Mesenchymal stem cell (in vitro differentiated cells and primary cell): ENCODE data around the gene RFC2.

ENCODE experiments used
- DNase-seq: peaks from one replicate; pipeline ENCODE4 v3.0.0-alpha.2; 2013
- H2AFZ ChIP-seq: one replicate; pipeline ENCODE4 v1.6.1; 2013; ENCODE audit warnings: low read depth, mild to moderate bottlenecking, control low read depth, inconsistent platforms, low read length, moderate library complexity
- H2AK5ac ChIP-seq: 2 replicates; pipeline ENCODE4 v1.6.1; 2013; ENCODE audit warnings: low read length, moderate library complexity, mild to moderate bottlenecking, inconsistent platforms; ENCODE audit not compliant: severe bottlenecking
- H2BK120ac ChIP-seq: one replicate; pipeline ENCODE4 v1.6.1; 2013; ENCODE audit warnings: low read depth, mild to moderate bottlenecking, inconsistent platforms, low read length, moderate library complexity
- H2BK12ac ChIP-seq, 2 experiments: one replicate each; pipeline ENCODE4 v1.6.1; 2013; ENCODE audit warnings: inconsistent platforms in 2 of 2, low read length in 2 of 2, mild to moderate bottlenecking in 2 of 2, moderate library complexity in 2 of 2, control low read depth in 1 of 2
- H2BK15ac ChIP-seq: one replicate; pipeline ENCODE4 v1.6.1; 2013; ENCODE audit warnings: mild to moderate bottlenecking, low read depth, inconsistent platforms; ENCODE audit not compliant: poor library complexity, severe bottlenecking
- H2BK5ac ChIP-seq: 2 replicates; pipeline ENCODE4 v1.6.1; 2013; ENCODE audit warnings: low read depth, mild to moderate bottlenecking, low read length, control low read depth, inconsistent platforms; ENCODE audit not compliant: poor library complexity, severe bottlenecking
- H3K14ac ChIP-seq, 2 experiments: one replicate each; pipeline ENCODE4 v1.6.1; 2013; ENCODE audit warnings: inconsistent platforms in 2 of 2, low read length in 2 of 2, control low read depth in 1 of 2, mild to moderate bottlenecking in 1 of 2, moderate library complexity in 1 of 2
- H3K18ac ChIP-seq, 2 experiments: one replicate each; pipeline ENCODE4 v1.6.1; 2013; ENCODE audit warnings: inconsistent platforms in 2 of 2, low read length in 2 of 2, control low read depth in 1 of 2, low read depth in 1 of 2, mild to moderate bottlenecking in 1 of 2
- H3K23ac ChIP-seq, 2 experiments: one replicate each; pipeline ENCODE4 v1.6.1; 2013; ENCODE audit warnings: inconsistent platforms in 2 of 2, low read length in 2 of 2, mild to moderate bottlenecking in 2 of 2, moderate library complexity in 2 of 2, control low read depth in 1 of 2
- H3K27ac ChIP-seq: 2 replicates; pipeline ENCODE4 v1.5.1; 2013; ENCODE audit warnings: mild to moderate bottlenecking, moderate library complexity, low read length, control low read depth, inconsistent platforms; ENCODE audit not compliant: poor library complexity, severe bottlenecking
- H3K27me3 ChIP-seq, 2 experiments: 2 replicates each; pipeline versions ENCODE4 v1.6.1 to v1.7.0; 2013; ENCODE audit warnings: low read length in 2 of 2, mild to moderate bottlenecking in 2 of 2, moderate library complexity in 2 of 2, control low read depth in 1 of 2, inconsistent platforms in 1 of 2; ENCODE audit not compliant: control insufficient read depth in 1 of 2, insufficient read depth in 1 of 2
- H3K36me3 ChIP-seq, 2 experiments: 2 replicates each; pipeline versions ENCODE4 v1.6.1 to v1.7.0; 2013; ENCODE audit warnings: low read length in 2 of 2, control low read depth in 1 of 2, inconsistent platforms in 1 of 2, low read depth in 1 of 2, mild to moderate bottlenecking in 1 of 2; ENCODE audit not compliant: insufficient read depth in 2 of 2, control insufficient read depth in 1 of 2
- H3K4ac ChIP-seq, 2 experiments: one replicate each; pipeline ENCODE4 v1.6.1; 2013; ENCODE audit warnings: inconsistent platforms in 2 of 2, low read length in 2 of 2, mild to moderate bottlenecking in 2 of 2, moderate library complexity in 2 of 2, control low read depth in 1 of 2, low read depth in 1 of 2
- H3K4me1 ChIP-seq: 2 replicates; pipeline ENCODE4 v1.6.1; 2013; ENCODE audit warnings: low read depth, low read length, control low read depth; ENCODE audit not compliant: control insufficient read depth, insufficient read depth
- H3K4me2 ChIP-seq: 2 replicates; pipeline ENCODE4 v1.6.1; 2013; ENCODE audit warnings: low read length, mild to moderate bottlenecking, inconsistent platforms; ENCODE audit not compliant: poor library complexity, severe bottlenecking
- H3K4me3 ChIP-seq, 2 experiments: 2 replicates each; pipeline versions ENCODE4 v1.5.1 to v1.7.0; 2013; ENCODE audit warnings: low read length in 2 of 2, mild to moderate bottlenecking in 2 of 2, control low read depth in 1 of 2, low read depth in 1 of 2; ENCODE audit not compliant: insufficient read depth in 1 of 2
- H3K79me1 ChIP-seq: replicated peaks from 2 replicates; pipeline ENCODE4 v1.6.1; 2013; ENCODE audit warnings: mild to moderate bottlenecking, control low read depth, low read length, inconsistent platforms; ENCODE audit not compliant: poor library complexity, severe bottlenecking
- H3K9ac ChIP-seq: 2 replicates; pipeline ENCODE4 v1.7.0; 2013; ENCODE audit warnings: mild to moderate bottlenecking, low read length, moderate library complexity
- H3K9me3 ChIP-seq: 2 replicates; pipeline ENCODE4 v1.7.0; 2013; ENCODE audit warnings: mild to moderate bottlenecking, low read length; ENCODE audit not compliant: control insufficient read depth
- H4K8ac ChIP-seq: one replicate; pipeline ENCODE4 v1.6.1; 2013; ENCODE audit warnings: inconsistent platforms, mild to moderate bottlenecking, low read length, moderate library complexity
- H4K91ac ChIP-seq: one replicate; pipeline ENCODE4 v1.6.1; 2013; ENCODE audit warnings: mild to moderate bottlenecking, low read length, inconsistent platforms
- WGBS: methylation state at CpG from one replicate; pipeline ENCODE4 v1.1.7; 2013; ENCODE audit warnings: mixed read lengths; 5-methylcytosine and 5-hydroxymethylcytosine counted together

The RFC2 gene

GRCh38 chr7:74287303-74288033 is 33.3 kb upstream of the RFC2 start:
- H3K27ac ChIP-seq, result no peak overlapping the region
- H3K79me1 ChIP-seq, result peaks cover 3% of the 10 kb centered on the region
- peak overlapping the region; percentile 12 for H2BK15ac ChIP-seq
- peak overlapping the region; percentile 54 to 94 for H2BK12ac ChIP-seq
- peak overlapping the region in 1 of 2 experiments; percentile 8 for H3K4ac ChIP-seq
- no peak for DNase-seq
- H3K14ac ChIP-seq, result no peak overlapping the region
- no peak overlapping the region for H3K4me2 ChIP-seq
- no peak overlapping the region for H3K9ac ChIP-seq
- H3K18ac ChIP-seq, result peak overlapping the region; percentile 14 to 34
- no peak overlapping the region for H3K23ac ChIP-seq
- no peak overlapping the region for H2AK5ac ChIP-seq
- no peak overlapping the region for H3K4me3 ChIP-seq
- H2BK5ac ChIP-seq, result no peak overlapping the region
- no peaks in the 10 kb centered on the region for H3K9me3 ChIP-seq
- H4K8ac ChIP-seq, result peak overlapping the region; percentile 56
- peak overlapping the region; percentile 41 for H4K91ac ChIP-seq
- peaks cover 26% of the 10 kb centered on the region for H3K4me1 ChIP-seq
- no peak overlapping the region for H2AFZ ChIP-seq
- no peaks in the 10 kb centered on the region for H3K36me3 ChIP-seq
- no peak overlapping the region for H2BK120ac ChIP-seq
- H3K27me3 ChIP-seq, result no peaks in the 10 kb centered on the region
- WGBS, result 91% methylated on average over 6 of the region's 7 CpGs

DNA sequence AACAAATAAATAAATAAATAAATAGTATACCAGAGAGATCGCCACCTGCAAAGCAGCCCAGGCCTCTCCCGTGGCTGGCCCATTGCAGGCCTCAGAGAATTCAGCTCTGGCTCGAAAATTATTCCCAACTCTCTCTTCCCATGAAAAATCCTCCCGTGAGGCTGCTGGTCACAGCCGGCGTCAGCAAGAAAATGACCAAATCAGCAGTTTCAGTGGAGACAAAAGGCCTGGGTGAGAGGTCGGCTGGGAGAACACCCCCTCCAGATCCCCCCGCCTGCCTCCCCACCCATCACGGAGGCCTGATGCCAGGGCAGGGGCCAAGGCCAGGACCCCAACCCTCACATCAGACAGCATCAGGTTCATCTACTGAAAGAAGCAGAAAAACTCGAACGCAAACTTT is 31.9 kb upstream of the RFC2 start:
- Histone ChIP-seq H3K9ac (no peak overlapping the region), H3K14ac (no peak overlapping the region), H2AFZ (no peak overlapping the region), H2BK15ac (peak overlapping the region; percentile 54), H3K4me3 (no peak overlapping the region), H3K27me3 (no peaks in the 10 kb centered on the region), H3K79me1 (peaks cover 3% of the 10 kb centered on the region), H3K27ac (no peak overlapping the region), H3K36me3 (no peaks in the 10 kb centered on the region), H3K18ac (no peak overlapping the region), H2AK5ac (no peak overlapping the region), H2BK12ac (no peak overlapping the region), H2BK5ac (no peak overlapping the region), H2BK120ac (no peak overlapping the region), H4K91ac (no peak overlapping the region), H3K4ac (no peak overlapping the region), H4K8ac (no peak overlapping the region), H3K23ac (no peak overlapping the region), H3K9me3 (no peaks in the 10 kb centered on the region), H3K4me2 (no peak overlapping the region), H3K4me1 (peaks cover 23% of the 10 kb centered on the region)
- no peak for DNase-seq
- 84% methylated on average over 11 of the region's 11 CpGs for WGBS

GRCh38 chr7:74284781-74285259 is 30.6 kb upstream of the RFC2 start:
- H4K91ac ChIP-seq, result peak overlapping the region; percentile 58
- peak overlapping the region in 1 of 2 experiments; percentile 51 for H3K18ac ChIP-seq
- H3K27ac ChIP-seq, result no peak overlapping the region
- peak overlapping the region; percentile 13 for H2AK5ac ChIP-seq
- peaks cover 25% of the 10 kb centered on the region for H3K4me1 ChIP-seq
- no peak overlapping the region for H2BK5ac ChIP-seq
- no peak overlapping the region for H3K4me2 ChIP-seq
- peaks cover under 1% of the 10 kb centered on the region for H3K79me1 ChIP-seq
- no peak overlapping the region for H3K14ac ChIP-seq
- peak overlapping the region; percentile 4 for H4K8ac ChIP-seq
- no peaks in the 10 kb centered on the region for H3K27me3 ChIP-seq
- WGBS, result 64% methylated on average over 9 of the region's 9 CpGs
- peak overlapping the region in 1 of 2 experiments; percentile 24 for H3K4ac ChIP-seq
- H2AFZ ChIP-seq, result no peak overlapping the region
- no peaks in the 10 kb centered on the region for H3K36me3 ChIP-seq
- H2BK12ac ChIP-seq, result peak overlapping the region in 1 of 2 experiments; percentile 69
- H3K9me3 ChIP-seq, result no peaks in the 10 kb centered on the region
- H2BK15ac ChIP-seq, result no peak overlapping the region
- peak; percentile 42 for DNase-seq
- H3K23ac ChIP-seq, result no peak overlapping the region
- H3K9ac ChIP-seq, result no peak overlapping the region
- peak overlapping the region; percentile 42 for H2BK120ac ChIP-seq
- H3K4me3 ChIP-seq, result no peak overlapping the region

DNA sequence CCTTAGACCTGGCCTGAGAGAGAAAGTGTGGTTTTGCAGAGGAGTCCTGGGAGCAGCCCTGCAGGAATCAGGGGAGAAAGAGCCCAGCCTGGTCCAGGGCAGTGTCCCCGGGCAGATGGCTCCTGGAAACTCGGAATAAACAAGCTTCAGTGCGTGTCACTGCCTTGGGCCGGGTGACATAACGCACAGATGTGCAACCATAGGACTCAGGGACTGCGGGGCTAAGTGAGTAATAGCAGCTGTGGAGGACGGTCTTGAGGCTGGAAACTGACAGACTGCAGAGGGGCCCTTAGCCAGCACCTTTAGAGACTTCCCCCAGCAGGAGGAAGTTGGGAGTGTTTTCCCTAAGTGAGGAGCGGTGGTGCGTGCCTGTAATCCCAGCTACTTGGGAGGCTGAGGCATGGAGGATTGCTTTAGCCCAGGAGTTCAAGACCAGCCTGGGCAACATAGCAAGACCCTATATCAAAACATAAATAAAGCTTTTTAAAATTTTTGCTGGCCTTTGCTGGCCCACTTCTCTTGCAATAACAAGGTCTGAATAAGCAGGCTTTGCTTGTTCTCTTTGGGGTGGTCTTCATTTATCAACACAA is 29.8 kb upstream of the RFC2 start:
- Histone ChIP-seq H3K4me2 (no peak overlapping the region), H3K4me1 (peaks cover 29% of the 10 kb centered on the region), H2BK12ac (peak overlapping the region in 1 of 2 experiments; percentile 74), H4K8ac (peak overlapping the region; percentile 5), H3K27ac (no peak overlapping the region), H3K23ac (no peak overlapping the region), H3K18ac (peak overlapping the region in 1 of 2 experiments; percentile 37), H2AFZ (no peak overlapping the region), H3K14ac (no peak overlapping the region), H2AK5ac (no peak overlapping the region), H4K91ac (no peak overlapping the region), H3K4me3 (no peak overlapping the region), H3K79me1 (no peaks in the 10 kb centered on the region), H2BK120ac (no peak overlapping the region), H3K9me3 (no peaks in the 10 kb centered on the region), H3K4ac (no peak overlapping the region), H3K36me3 (no peaks in the 10 kb centered on the region), H2BK15ac (no peak overlapping the region), H3K27me3 (no peaks in the 10 kb centered on the region), H3K9ac (no peak overlapping the region), H2BK5ac (no peak overlapping the region)
- 42% methylated on average over 9 of the region's 9 CpGs for WGBS
- DNase-seq, result peak; percentile 90
